Left ventricle myocardium superior (tissue), 1 donor: Measurements from ENCODE around the gene LDLRAD4. TPM values are rescaled to one million over a fixed set of nuclear protein-coding genes. Genes with fewer than 3 reads are reported as not detected.

Experiments
- ATAC-seq: fragments of 200-7000 bp; cut with Tn5 transposase; one replicate; pipeline ENCODE4 v1.9.1; 2020; ENCODE audit warnings: mild to moderate bottlenecking, moderate library complexity
- DNase-seq: peaks from one replicate; pipeline ENCODE4 v3.0.0-alpha.2; 2020
- intact Hi-C: fragments of 100-400 bp; cut with micrococcal nuclease; formaldehyde crosslinking; loops from one replicate; pipeline ENCODE4 v1.11.0; 2022
- total RNA-seq: library from RNA; stranded (reverse); fragmentation: NEBNext Ultra II Directional; extraction: Animal tissue kit (Norgen Biotek cat#: 25700); gene quantifications from one replicate; pipeline ENCODE4 v1.2.1, GENCODE V29; 2021
- donor health status: DM: no; HTN: yes; CAD: no; lungs with severe emphysema.

LDLRAD4 gene
- total RNA-seq, 1 donor from 2014 or later = 26.0 TPM

DNA sequence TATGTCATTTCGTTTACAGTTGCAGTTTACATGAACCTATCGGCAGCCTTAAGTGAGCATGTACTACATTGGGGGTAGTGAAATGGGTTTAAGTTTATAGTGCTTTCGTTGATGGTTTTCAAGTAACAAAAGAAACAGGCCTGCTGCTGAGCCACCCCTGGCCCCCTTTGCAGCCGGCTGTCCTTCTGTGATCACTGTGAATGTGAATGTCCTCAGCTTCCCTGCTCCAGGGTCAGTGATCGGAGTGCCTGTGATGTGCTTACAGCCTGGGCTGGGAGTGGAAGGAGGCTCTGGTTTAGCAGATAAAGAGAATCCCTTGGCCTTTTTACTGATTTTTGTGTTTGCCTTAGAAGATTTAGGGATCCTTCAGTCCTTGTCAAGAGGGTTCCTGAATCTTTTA is 353.6 kb downstream of the LDLRAD4 start:
- intact Hi-C loops = no loop called here
- DNase-seq (no peak), ATAC-seq (no peak)

DNA sequence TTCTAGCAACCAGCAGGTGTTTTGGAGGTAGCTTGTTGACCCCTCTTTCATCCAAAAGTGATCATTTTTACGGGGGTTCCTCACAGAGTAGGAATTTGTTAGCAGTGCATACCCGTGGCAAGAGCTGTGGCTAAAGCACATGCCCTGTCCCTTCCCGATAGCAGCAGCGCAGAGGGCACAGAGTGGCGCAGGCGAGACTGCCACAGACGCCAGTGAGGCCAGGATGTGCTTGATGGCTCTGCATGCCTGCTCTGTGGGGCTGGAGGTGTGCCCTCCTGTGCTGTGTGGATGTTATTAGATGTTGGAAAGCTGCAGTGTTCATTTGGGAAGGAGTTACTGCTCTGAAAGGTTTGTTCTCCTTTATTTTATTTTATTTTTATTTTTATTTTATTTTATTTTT is 354.2 kb downstream of the LDLRAD4 start:
- no peak for DNase-seq
- intact Hi-C loops = no loop called here
- ATAC-seq = no peak

DNA sequence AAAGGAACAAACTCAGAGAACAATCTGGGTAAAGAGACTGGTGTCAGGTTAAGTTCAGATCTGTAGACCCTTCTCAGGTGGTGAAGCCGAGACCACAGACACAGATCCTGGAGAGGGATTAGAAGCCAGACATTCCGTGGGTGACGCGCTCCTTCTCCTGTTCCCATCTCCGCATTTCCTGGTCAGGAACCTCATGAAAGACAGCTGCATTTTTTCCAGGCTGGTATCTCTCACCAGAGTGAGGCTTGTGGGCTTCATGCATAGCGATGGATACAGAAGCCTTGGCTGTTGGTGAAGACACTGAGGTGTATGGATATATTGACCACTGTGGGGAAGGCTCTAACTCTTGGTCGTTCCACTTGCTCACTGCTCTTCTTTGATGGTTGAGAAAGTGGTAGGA is 355.2 kb downstream of the LDLRAD4 start:
- DNase-seq (no peak), ATAC-seq (no peak)
- intact Hi-C loops = no loop called here

DNA sequence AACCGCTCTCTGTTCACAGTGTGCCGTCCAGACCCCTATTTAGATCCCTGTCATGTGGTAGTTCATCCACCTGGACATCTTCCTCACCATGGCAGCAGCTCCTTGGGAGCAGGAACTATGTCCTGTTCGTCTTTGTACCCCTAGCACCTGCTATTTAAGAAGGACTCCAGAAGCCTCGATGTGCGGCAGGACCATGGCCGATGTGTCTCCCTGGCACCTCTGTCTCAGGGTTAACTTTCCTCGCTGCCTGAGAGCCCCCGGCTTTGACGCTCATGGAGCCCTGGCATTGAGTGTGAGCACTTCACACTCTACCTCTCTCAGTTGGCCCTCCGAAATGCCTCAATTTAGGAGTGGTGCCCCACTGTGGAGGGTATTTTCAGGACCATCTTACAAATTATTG is 355.8 kb downstream of the LDLRAD4 start:
- DNase-seq = no peak

DNA sequence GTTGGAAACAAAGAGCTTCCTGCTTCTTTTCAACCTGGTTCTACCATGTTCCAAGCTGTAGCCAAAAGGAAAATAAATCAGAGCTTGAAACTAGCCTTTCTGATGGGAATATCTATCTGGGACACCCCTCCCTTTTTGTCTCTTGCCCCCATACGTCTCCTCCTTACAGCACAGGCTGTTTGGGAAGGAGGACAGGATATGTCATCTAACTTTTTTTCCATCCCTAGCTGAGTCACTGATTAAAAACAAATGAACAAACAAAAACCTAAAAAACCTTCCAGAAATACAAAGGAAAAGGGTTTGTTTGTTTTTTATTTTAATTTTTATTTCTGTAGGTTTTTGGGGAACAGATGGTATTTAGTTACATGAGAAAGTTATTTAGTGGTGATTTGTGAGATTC is 356.2 kb downstream of the LDLRAD4 start:
- ATAC-seq (no peak), DNase-seq (no peak)
- intact Hi-C loops = no loop called here

More for the DNA sequence above, 355.8 kb downstream of the LDLRAD4 start:
- intact Hi-C loops = no loop called here
- no peak for ATAC-seq

DNA sequence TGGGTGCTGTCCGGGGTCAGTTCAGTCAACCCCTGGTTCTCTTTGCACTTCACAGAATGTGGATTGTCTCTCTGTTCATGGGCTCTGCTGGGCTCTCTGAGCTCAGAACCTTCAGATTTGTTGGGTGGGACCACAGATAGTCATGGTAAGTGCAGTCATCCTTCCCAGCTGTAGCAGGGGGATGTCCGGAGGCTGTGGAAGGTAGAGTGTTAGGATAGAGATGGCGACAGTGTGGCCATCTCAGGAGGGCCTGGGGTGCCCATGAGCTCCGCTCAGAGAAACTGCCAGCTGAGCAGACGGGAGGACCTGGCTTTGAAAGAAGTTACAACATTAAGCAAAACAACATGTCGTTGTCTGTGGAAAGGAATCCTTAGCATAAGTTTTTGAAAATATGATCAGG is 358.0 kb downstream of the LDLRAD4 start:
- intact Hi-C loops = no loop called here
- no peak for DNase-seq
- no peak for ATAC-seq

DNA sequence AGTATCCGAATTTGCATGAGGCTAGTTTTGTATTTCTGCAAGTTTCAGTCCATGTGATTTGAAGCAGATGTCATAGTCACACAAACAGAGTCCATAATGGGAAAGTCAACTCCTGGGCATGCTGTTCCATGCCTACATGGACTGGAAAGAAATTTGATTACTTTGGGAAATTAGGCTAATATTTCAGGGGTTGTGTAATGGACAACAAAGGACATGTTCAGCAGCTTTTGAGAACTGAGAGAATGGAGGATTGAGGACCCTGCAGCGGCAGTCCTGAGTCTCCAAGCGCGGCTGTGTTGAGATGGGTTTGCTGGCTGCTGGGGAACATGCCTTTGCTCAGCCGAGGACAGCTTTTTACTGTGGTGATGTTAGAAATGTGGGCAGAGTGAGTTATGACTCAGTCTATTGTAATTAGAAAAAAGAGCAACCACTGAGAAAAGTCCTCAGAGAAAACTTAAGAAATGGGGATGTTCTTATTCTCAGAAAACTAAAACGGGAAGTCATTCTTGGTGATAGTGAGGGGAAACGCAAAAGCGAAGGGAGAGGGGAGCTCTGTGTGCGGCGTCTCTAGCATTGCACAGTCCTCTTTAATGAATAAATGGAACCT is 358.6 kb downstream of the LDLRAD4 start:
- ATAC-seq = peak; percentile 49
- intact Hi-C loops = no loop called here

DNA sequence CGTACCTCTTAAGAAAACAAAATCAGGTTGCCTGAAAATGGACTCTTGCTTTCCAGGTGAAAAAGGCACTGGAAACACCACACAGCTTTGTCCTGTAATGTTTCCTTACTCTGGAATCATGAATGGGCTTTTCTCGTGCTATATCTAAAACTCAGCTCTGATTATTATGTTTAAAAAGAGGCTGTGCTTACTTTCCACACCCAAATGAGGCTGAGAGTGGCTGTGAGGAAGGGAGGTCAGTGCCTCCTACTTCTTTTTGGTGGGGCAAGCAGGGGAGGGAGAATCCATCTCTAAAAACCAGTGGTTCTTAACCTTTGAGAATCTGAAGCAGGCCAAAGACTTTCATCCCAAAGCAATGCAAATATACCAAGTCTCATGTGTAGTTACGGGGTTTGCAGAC is 359.2 kb downstream of the LDLRAD4 start:
- intact Hi-C loops = no loop called here
- no peak for ATAC-seq
- no peak for DNase-seq

More for the DNA sequence above, 358.6 kb downstream of the LDLRAD4 start:
- DNase-seq = no peak

DNA sequence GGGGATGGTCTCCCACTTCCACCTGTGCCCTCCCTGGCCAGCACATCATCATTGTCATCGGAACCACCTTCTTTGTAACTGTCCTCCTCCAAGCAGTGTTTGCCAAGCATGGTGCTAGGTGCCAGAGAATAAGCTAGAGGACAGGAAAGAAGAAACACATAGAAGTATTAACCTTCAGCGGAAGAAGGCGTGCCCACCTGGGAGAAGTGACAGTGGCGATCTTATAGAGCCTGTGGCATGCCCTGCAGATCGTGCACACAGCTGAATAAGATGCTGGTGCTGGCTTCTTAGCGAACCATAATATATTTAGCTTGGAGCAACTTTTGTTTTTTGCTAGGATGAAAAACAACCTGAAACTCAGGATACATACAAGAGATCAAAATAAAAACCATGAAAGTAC is 359.8 kb downstream of the LDLRAD4 start:
- ATAC-seq (no peak), DNase-seq (no peak)
- intact Hi-C loops = no loop called here

DNA sequence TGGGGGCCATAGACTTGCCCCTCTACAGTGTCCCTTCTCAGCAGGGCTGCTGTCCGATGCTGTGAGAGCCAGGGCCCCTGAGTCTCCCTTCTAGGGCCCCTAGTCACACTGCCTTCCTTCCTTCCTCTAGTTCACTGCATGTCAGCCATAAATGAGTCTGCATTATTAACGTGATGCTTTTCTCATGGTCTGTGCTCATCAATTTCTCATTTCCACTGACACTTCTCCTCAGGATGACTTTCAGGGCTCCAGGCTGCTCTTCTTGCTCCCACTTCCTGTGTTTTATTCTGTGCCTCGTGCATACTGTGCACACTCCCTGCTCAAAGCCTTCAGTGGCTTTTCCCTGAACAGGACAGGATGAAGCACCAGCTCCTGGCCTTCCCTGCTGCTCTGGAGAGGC is 361.3 kb downstream of the LDLRAD4 start:
- intact Hi-C loops = no loop called here
- no peak for DNase-seq
- ATAC-seq = no peak

DNA sequence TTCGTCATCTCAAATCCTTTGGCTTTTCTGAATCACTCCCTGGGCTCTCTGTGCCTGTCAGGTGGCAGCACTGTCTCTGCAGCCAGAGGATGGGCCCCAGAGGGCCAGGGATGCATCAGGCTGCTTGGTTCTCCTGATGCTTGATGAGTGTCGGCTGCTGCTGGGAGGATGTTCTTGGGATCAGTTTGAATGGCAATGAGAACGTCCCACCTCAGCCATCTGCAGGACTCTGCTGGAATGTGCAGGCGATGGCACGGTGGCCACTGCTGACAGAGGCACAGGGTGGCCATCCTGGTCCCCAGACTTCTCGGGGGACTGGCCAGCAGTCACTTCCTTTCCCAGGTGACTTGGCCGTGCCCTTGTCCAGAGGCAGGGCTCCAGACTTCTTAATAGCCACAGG is 361.8 kb downstream of the LDLRAD4 start:
- no peak for DNase-seq
- ATAC-seq = peak; percentile 24
- intact Hi-C loops = no loop called here

DNA sequence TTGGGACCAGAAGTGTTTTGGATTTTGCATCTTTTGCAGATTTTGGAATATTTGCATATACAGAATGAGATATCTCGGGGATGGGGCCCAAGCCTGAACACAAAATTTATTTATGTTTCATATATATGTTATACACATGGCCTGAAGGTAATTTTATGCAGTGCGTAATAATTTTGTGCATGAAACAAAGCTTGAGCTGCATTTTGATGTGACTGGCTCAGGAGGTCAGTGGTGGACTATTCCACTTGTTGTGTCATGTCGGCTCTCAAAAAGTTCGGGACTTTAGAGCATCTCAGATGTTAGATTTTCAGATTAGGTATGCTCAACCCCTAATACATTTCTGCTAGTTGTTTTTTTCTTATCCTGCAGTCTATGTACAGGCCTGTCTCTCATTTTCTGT is 362.4 kb downstream of the LDLRAD4 start:
- ATAC-seq (no peak), DNase-seq (no peak)
- intact Hi-C loops = no loop called here

DNA sequence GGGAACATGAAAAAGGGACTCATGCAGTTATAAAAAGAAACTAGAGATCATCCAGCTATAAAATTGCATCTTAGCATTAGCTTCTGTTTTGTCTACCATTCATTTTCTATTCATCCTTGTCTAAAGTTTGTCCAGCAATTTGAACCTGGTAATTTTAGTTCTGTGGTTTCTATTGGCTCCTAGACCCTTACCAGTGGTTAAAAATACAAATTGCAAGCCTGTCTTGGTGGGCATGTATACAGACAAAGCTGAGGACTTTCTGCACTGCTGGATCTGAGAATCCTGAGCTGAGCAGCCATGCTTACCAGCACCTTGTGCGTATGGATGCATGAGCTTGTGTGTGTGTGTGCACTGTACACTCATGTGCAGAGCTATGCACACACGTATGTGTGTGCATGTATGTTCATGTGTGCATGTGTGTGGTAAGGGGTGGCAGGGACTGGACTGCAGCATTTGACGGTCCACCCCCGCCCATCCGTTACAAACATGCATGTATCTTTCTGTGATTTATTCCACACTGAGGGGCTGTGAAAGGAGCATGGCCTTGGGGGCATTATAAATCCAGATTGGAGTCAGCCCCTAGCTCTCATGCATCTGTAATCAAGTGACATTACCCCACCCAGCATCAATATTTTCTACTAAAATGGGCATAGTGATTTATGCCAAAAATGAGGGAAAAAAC is 363.1 kb downstream of the LDLRAD4 start:
- intact Hi-C loops = no loop called here
- ATAC-seq = no peak
- no peak for DNase-seq

DNA sequence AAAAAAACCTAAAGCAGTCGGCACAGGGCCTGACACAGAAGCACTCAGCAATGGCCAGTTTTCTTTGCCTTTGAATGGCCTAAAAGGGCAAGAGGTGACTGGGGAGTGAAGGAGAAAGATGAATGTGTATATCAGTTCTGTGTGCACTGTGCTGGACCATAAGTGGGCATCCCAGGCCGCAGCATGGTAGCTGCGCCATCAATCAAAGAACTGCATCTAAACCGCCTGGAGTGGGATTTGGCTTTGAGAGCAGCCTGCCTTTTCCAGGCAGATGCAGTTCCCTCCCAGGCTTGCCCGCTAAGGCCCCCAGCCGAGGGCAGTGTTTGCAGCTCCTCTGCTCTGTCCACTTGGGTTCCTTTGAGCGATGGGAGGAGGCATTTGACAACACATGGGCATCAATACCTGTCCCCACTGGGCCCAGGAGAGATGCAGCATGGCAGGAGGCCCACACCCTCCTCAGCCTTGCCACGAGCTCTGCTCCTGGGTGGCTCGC is 363.7 kb downstream of the LDLRAD4 start:
- DNase-seq (no peak), ATAC-seq (no peak)
- intact Hi-C loops = no loop called here

DNA sequence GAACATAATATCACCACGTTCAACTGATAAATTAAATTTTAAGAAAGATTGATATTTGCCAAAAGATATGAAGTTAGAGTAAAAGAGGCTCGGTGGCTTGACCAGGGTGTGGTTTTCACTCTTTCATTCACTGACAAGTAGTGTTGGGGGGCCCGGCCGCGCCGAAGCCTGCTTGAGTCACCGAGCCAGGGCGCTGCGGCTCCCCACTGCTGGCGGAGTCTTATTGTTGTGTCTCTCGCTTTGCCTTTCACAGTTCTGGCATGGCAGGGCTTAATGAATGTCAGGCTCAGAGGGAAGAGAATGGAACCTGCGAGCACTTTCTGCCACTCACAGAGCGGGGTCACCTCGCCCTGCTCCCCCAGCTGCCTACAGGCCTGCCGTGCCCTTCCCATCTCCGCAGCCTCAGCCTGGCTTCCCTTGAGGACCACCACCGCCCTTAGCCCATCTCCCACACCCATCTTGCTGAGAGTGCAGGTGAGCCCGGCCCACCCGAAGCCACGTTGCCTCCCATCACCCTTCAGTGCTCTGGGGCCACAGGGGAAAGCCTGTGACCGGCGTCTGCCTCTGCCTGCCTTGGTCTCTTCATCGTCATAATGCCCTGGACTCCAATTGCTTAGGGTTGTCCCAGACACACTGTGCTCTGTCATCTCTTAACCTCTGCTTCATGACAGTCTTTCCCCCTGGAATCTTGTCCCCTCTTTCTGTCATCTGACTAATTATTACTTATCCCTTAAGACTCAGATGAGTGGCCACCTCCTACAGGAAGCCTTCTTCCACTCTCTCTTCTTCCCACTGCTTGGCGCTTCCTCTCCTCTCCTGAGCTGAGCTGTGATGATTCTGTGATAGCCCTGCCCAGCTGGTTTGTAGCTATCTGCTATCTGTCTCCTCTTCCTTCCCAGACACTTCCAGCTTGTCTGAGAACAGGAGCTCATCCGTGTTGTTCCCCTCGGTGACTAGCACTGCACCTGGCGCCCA is 365.3 kb downstream of the LDLRAD4 start:
- no peak for DNase-seq
- intact Hi-C loops = no loop called here

DNA sequence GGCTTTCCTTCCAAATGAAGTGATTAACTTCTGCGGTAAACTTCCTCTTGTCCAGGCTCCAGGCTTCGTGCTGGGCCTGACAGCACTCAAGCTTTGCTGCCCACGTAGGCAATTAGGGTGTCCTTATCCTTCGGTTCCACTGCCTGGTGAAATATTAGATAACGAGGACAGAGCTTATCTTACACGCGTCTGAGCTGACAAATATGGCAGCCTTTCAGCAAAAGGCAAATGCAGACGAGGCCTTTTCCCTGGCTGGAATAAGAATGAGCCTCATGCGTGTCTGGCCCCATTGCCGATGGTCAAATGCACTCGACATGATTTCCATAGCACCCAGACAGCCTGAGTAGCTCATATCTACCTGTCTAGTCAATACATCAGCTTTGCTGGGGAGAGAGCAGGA is 366.3 kb downstream of the LDLRAD4 start:
- intact Hi-C loops = no loop called here
- peak; percentile 87 for ATAC-seq
- no peak for DNase-seq

More for the DNA sequence above, 365.3 kb downstream of the LDLRAD4 start:
- ATAC-seq = no peak

DNA sequence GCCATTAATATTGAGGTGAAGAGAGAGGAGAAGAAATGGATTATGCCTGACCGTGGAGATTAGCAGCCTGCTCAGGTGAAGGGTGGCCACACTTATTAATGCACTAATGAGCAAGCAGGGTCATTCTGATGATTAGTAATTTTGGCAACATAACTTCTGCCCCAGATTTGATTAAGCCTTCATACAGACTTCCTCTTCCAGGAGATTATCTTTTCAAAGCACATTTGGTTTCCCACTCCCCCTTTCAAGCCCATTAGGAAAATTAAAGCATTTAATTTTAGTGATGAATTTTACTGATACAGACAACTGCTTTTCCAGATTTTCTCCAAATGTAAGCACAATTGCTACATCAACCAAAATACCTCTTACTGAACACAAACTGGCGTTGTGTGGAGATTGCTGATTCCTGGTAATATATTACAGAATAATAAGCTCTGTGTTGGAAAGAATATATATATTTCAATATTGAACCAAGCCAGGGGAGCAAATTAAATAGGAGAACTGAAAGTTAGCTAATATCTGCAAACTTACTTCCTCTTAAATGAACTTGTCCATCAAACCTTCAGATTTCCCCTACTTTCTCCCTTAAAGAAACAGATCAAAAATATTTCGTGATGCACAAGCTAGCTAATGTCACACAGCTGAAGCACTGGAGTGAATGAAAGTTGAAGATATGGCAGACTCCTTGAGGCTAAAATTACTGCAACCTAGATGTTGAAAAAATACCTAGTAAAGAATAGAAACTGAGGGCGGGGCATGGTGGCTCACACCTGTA is 367.0 kb downstream of the LDLRAD4 start:
- DNase-seq (no peak), ATAC-seq (no peak)
- intact Hi-C loops = no loop called here

DNA sequence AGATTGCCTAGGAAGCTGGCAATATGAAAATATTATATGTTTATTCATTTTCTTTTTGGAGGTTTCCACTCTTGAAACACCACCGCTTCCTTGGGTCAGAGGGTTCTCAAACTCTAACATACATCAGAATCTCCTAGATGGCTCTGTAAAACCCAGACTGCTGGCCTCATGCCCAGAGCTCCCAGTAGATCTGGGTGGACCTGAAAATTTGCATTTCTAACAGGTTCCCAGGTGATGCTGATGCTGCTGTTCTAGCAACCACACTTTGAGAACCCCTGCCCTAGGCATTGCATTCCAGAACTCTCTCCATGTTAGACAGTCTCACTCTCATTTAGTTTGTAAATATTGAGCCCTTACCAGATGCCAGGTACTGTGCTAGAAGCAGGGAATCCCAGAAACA is 368.4 kb downstream of the LDLRAD4 start:
- no peak for ATAC-seq
- DNase-seq = no peak
- intact Hi-C loops = no loop called here

DNA sequence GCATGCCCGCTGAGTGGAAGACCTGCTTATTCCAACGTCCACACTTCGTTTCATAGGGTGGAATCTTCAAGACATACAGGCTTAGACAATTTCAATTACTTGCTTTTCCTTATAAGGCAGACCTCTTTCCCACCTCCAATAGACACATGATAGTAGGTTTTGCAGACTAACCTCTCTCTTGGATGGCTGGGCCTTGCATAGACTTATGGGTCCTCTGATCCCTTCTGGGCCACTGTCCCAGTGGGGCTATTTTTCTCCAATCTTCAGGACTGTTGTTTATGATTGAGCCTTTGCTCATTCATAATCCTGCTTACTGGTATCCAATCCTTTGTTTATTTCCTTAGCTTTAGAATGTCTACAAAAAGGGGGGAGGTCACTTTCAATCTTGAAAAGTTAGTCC is 368.9 kb downstream of the LDLRAD4 start:
- intact Hi-C loops = no loop called here
- ATAC-seq (no peak), DNase-seq (no peak)
